ENCODE results near the gene KCNJ6.

- TF ChIP-seq EZH2 (IDR thresholded peaks at IDR 0.05) (no peak), CTCF (IDR thresholded peaks at IDR 0.05) (no peak), EZH2phosphoT487 (IDR thresholded peaks at IDR 0.05) (no peak)
Measured at GRCh38 chr21:37605006-37605405, 311.3 kb downstream of the KCNJ6 start.
